Mesenchymal stem cell (in vitro differentiated cells and primary cell): Measurements from ENCODE around the gene CCM2.

ENCODE experiments used
- DNase-seq: peaks from one replicate; pipeline ENCODE4 v3.0.0-alpha.2; 2013
- H2AFZ ChIP-seq: one replicate; pipeline ENCODE4 v1.6.1; 2013; ENCODE audit warnings: low read depth, mild to moderate bottlenecking, control low read depth, inconsistent platforms, low read length, moderate library complexity
- H2AK5ac ChIP-seq: 2 replicates; pipeline ENCODE4 v1.6.1; 2013; ENCODE audit warnings: low read length, moderate library complexity, mild to moderate bottlenecking, inconsistent platforms; ENCODE audit not compliant: severe bottlenecking
- H2BK120ac ChIP-seq: one replicate; pipeline ENCODE4 v1.6.1; 2013; ENCODE audit warnings: low read depth, mild to moderate bottlenecking, inconsistent platforms, low read length, moderate library complexity
- H2BK12ac ChIP-seq, 2 experiments: one replicate each; pipeline ENCODE4 v1.6.1; 2013; ENCODE audit warnings: inconsistent platforms in 2 of 2, low read length in 2 of 2, mild to moderate bottlenecking in 2 of 2, moderate library complexity in 2 of 2, control low read depth in 1 of 2
- H2BK15ac ChIP-seq: one replicate; pipeline ENCODE4 v1.6.1; 2013; ENCODE audit warnings: mild to moderate bottlenecking, low read depth, inconsistent platforms; ENCODE audit not compliant: poor library complexity, severe bottlenecking
- H2BK5ac ChIP-seq: 2 replicates; pipeline ENCODE4 v1.6.1; 2013; ENCODE audit warnings: low read depth, mild to moderate bottlenecking, low read length, control low read depth, inconsistent platforms; ENCODE audit not compliant: poor library complexity, severe bottlenecking
- H3K14ac ChIP-seq, 2 experiments: one replicate each; pipeline ENCODE4 v1.6.1; 2013; ENCODE audit warnings: inconsistent platforms in 2 of 2, low read length in 2 of 2, control low read depth in 1 of 2, mild to moderate bottlenecking in 1 of 2, moderate library complexity in 1 of 2
- H3K18ac ChIP-seq, 2 experiments: one replicate each; pipeline ENCODE4 v1.6.1; 2013; ENCODE audit warnings: inconsistent platforms in 2 of 2, low read length in 2 of 2, control low read depth in 1 of 2, low read depth in 1 of 2, mild to moderate bottlenecking in 1 of 2
- H3K23ac ChIP-seq, 2 experiments: one replicate each; pipeline ENCODE4 v1.6.1; 2013; ENCODE audit warnings: inconsistent platforms in 2 of 2, low read length in 2 of 2, mild to moderate bottlenecking in 2 of 2, moderate library complexity in 2 of 2, control low read depth in 1 of 2
- H3K27ac ChIP-seq: 2 replicates; pipeline ENCODE4 v1.5.1; 2013; ENCODE audit warnings: mild to moderate bottlenecking, moderate library complexity, low read length, control low read depth, inconsistent platforms; ENCODE audit not compliant: poor library complexity, severe bottlenecking
- H3K27me3 ChIP-seq, 2 experiments: 2 replicates each; pipeline versions ENCODE4 v1.6.1 to v1.7.0; 2013; ENCODE audit warnings: low read length in 2 of 2, mild to moderate bottlenecking in 2 of 2, moderate library complexity in 2 of 2, control low read depth in 1 of 2, inconsistent platforms in 1 of 2; ENCODE audit not compliant: control insufficient read depth in 1 of 2, insufficient read depth in 1 of 2
- H3K36me3 ChIP-seq, 2 experiments: 2 replicates each; pipeline versions ENCODE4 v1.6.1 to v1.7.0; 2013; ENCODE audit warnings: low read length in 2 of 2, control low read depth in 1 of 2, inconsistent platforms in 1 of 2, low read depth in 1 of 2, mild to moderate bottlenecking in 1 of 2; ENCODE audit not compliant: insufficient read depth in 2 of 2, control insufficient read depth in 1 of 2
- H3K4ac ChIP-seq, 2 experiments: one replicate each; pipeline ENCODE4 v1.6.1; 2013; ENCODE audit warnings: inconsistent platforms in 2 of 2, low read length in 2 of 2, mild to moderate bottlenecking in 2 of 2, moderate library complexity in 2 of 2, control low read depth in 1 of 2, low read depth in 1 of 2
- H3K4me1 ChIP-seq: 2 replicates; pipeline ENCODE4 v1.6.1; 2013; ENCODE audit warnings: low read depth, low read length, control low read depth; ENCODE audit not compliant: control insufficient read depth, insufficient read depth
- H3K4me2 ChIP-seq: 2 replicates; pipeline ENCODE4 v1.6.1; 2013; ENCODE audit warnings: low read length, mild to moderate bottlenecking, inconsistent platforms; ENCODE audit not compliant: poor library complexity, severe bottlenecking
- H3K4me3 ChIP-seq, 2 experiments: 2 replicates each; pipeline versions ENCODE4 v1.5.1 to v1.7.0; 2013; ENCODE audit warnings: low read length in 2 of 2, mild to moderate bottlenecking in 2 of 2, control low read depth in 1 of 2, low read depth in 1 of 2; ENCODE audit not compliant: insufficient read depth in 1 of 2
- H3K79me1 ChIP-seq: replicated peaks from 2 replicates; pipeline ENCODE4 v1.6.1; 2013; ENCODE audit warnings: mild to moderate bottlenecking, control low read depth, low read length, inconsistent platforms; ENCODE audit not compliant: poor library complexity, severe bottlenecking
- H3K9ac ChIP-seq: 2 replicates; pipeline ENCODE4 v1.7.0; 2013; ENCODE audit warnings: mild to moderate bottlenecking, low read length, moderate library complexity
- H3K9me3 ChIP-seq: 2 replicates; pipeline ENCODE4 v1.7.0; 2013; ENCODE audit warnings: mild to moderate bottlenecking, low read length; ENCODE audit not compliant: control insufficient read depth
- H4K8ac ChIP-seq: one replicate; pipeline ENCODE4 v1.6.1; 2013; ENCODE audit warnings: inconsistent platforms, mild to moderate bottlenecking, low read length, moderate library complexity
- H4K91ac ChIP-seq: one replicate; pipeline ENCODE4 v1.6.1; 2013; ENCODE audit warnings: mild to moderate bottlenecking, low read length, inconsistent platforms
- WGBS: methylation state at CpG from one replicate; pipeline ENCODE4 v1.1.7; 2013; ENCODE audit warnings: mixed read lengths; 5-methylcytosine and 5-hydroxymethylcytosine counted together

CCM2 gene

DNA sequence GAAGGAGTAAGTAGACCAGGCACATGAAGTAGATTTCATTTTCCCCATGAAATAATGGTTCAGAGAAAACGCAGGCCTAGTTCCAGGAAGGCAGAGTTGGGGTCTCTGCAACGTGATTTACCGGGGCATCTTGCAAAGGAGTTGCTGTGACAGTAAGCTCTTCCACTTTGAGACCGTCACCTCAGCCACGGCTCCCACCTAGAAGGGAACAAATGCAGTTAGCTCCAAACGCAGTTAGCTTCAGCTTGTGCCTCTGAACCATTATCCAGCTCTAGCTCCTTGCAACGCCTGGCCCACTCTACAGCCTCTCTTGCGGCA, 14.1 kb upstream of the CCM2 start:
- Histone ChIP-seq H4K91ac (peak overlapping the region; percentile 79), H2BK5ac (no peak overlapping the region), H3K4ac (peak overlapping the region in 1 of 2 experiments; percentile 83), H2BK120ac (peak overlapping the region; percentile 54), H3K27me3 (no peaks in the 10 kb centered on the region), H2BK15ac (no peak overlapping the region), H3K14ac (peak overlapping the region in 1 of 2 experiments; percentile 23), H2BK12ac (no peak overlapping the region), H2AK5ac (peak overlapping the region; percentile 61), H3K36me3 (peaks cover 24 to 46% of the 10 kb centered on the region in 2 experiments), H3K4me1 (peaks cover 12% of the 10 kb centered on the region), H3K4me3 (peak overlapping the region; percentile 71 to 90), H3K9me3 (no peaks in the 10 kb centered on the region), H3K18ac (peak overlapping the region; percentile 86 to 87), H3K79me1 (peaks cover 8% of the 10 kb centered on the region), H3K27ac (peak overlapping the region; percentile 88), H2AFZ (peak overlapping the region; percentile 33), H3K9ac (peak overlapping the region; percentile 94), H3K23ac (peak overlapping the region in 1 of 2 experiments; percentile 84), H3K4me2 (peak overlapping the region; percentile 93), H4K8ac (peak overlapping the region; percentile 96)
- WGBS, result 1% methylated on average over 8 of the region's 8 CpGs
- DNase-seq, result no peak

DNA sequence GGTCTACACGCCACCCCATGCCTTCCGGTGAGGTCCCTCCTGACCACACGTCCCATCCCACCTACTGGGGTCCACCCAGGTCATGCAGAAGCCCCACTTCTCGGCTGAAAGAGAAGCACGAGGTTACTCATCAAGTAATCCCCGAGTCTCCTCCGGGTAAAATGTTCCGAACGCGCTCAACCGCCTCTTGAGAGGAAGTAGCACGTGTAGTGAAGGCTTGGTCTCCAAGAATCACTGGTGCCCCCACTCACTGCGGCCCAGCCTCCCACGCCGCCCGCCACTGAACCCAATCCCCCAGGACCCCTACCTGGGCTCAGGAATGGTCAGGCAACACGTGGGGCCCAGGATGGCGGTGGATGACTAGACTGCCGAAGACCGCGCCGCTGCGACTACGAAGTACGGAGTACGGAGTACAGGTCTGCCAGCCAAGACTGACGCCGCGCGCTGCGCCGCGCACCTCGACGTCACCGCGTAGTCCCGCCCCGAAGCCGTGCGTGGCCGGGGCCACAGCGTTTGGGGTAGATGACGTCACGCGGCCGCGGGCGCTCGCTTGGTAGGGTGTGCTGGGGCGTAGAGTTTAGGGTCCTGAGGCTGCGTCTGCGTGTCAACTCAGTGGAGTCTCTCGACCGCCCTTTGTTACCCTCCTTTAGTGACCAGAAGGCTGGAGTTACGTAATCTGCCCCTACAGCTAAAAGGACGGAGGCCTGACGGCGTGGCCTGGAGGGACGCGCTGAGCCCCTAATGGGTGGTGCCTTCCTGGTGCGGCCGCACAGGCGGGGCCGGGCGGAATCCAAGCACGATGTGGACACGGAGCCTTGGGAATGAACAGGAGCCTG, 13.6 kb upstream of the CCM2 start:
- Histone ChIP-seq H2BK15ac (peak overlapping the region; percentile 26), H3K4me1 (peaks cover 8% of the 10 kb centered on the region), H3K36me3 (peaks cover 24 to 41% of the 10 kb centered on the region in 2 experiments), H3K14ac (peak overlapping the region in 1 of 2 experiments; percentile 87), H2BK5ac (peak overlapping the region; percentile 97), H3K23ac (peak overlapping the region in 1 of 2 experiments; percentile 84), H3K79me1 (peaks cover 8% of the 10 kb centered on the region), H3K4me2 (peak overlapping the region; percentile 93), H3K27me3 (no peaks in the 10 kb centered on the region), H3K4ac (peak overlapping the region; percentile 42 to 83), H2BK120ac (peak overlapping the region; percentile 54), H4K8ac (peak overlapping the region; percentile 96), H2AK5ac (peak overlapping the region; percentile 61), H3K18ac (peak overlapping the region; percentile 90 to 95), H2BK12ac (no peak overlapping the region), H3K9ac (peak overlapping the region; percentile 94), H3K9me3 (no peaks in the 10 kb centered on the region), H3K27ac (peak overlapping the region; percentile 90), H3K4me3 (peak overlapping the region; percentile 71 to 90), H4K91ac (peak overlapping the region; percentile 90), H2AFZ (peak overlapping the region; percentile 74)
- peak; percentile 95 for DNase-seq
- under 1% methylated on average over 62 of the region's 68 CpGs for WGBS

DNA sequence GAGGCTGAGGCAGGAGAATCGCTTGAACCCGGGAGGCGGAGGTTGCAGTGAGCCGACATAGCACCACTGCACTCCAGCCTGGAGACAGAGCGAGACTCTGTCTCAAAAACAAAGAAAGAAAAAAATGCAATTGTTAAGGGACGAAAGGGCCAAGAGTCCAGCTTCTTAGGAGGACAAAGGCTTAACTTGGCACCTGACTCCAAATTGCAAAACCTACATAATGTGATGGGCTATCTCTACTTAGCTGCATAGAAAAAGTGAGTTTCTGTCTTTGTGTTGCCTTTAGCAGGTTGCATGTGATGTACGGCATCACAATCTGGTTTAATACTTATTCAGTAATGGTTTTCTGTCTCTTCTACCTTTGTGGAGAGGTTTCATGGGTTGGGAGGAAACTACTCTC, 12.5 kb upstream of the CCM2 start:
- Histone ChIP-seq H2BK5ac (no peak overlapping the region), H3K4me2 (no peak overlapping the region), H4K8ac (no peak overlapping the region), H2BK120ac (no peak overlapping the region), H2BK15ac (no peak overlapping the region), H3K79me1 (peaks cover 8% of the 10 kb centered on the region), H2BK12ac (no peak overlapping the region), H2AK5ac (no peak overlapping the region), H3K4me3 (peak overlapping the region in 1 of 2 experiments; percentile 90), H3K14ac (no peak overlapping the region), H2AFZ (no peak overlapping the region), H3K36me3 (peaks cover 18 to 32% of the 10 kb centered on the region in 2 experiments), H3K27ac (no peak overlapping the region), H4K91ac (no peak overlapping the region), H3K4me1 (peaks cover 8% of the 10 kb centered on the region), H3K4ac (no peak overlapping the region), H3K9me3 (no peaks in the 10 kb centered on the region), H3K23ac (no peak overlapping the region), H3K9ac (no peak overlapping the region), H3K27me3 (no peaks in the 10 kb centered on the region), H3K18ac (no peak overlapping the region)
- no peak for DNase-seq
- 99% methylated on average over 6 of the region's 7 CpGs for WGBS

DNA sequence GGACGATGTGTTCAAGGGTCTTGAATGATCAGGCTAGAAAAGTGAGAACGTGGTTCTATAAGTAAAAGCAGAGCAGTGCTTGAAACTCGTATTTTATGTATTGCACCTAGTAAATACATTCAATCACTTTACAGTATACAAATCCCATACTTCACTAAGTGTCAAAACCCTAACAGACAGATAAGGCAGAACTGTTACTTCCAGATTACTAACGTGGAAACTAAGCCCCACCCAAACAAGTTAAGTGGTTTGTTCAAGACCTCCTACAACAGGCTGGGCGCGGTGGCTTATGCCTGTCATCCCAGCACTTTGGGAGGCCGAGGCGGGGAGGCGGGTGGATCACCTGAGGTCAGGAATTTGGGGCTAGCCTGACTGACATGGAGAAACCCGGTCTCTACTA, 12.0 kb upstream of the CCM2 start:
- Histone ChIP-seq H2BK15ac (no peak overlapping the region), H3K36me3 (peaks cover 14 to 27% of the 10 kb centered on the region in 2 experiments), H3K4me3 (no peak overlapping the region), H3K18ac (no peak overlapping the region), H3K9me3 (no peaks in the 10 kb centered on the region), H2AK5ac (no peak overlapping the region), H3K4ac (no peak overlapping the region), H2AFZ (no peak overlapping the region), H3K27me3 (no peaks in the 10 kb centered on the region), H2BK120ac (no peak overlapping the region), H3K27ac (no peak overlapping the region), H3K9ac (no peak overlapping the region), H3K79me1 (peaks cover 7% of the 10 kb centered on the region), H3K4me2 (no peak overlapping the region), H2BK12ac (no peak overlapping the region), H2BK5ac (no peak overlapping the region), H3K14ac (no peak overlapping the region), H4K91ac (no peak overlapping the region), H3K4me1 (peaks cover 8% of the 10 kb centered on the region), H4K8ac (no peak overlapping the region), H3K23ac (no peak overlapping the region)
- DNase-seq, result no peak
- 85% methylated on average over 8 of the region's 10 CpGs for WGBS
